Heart left ventricle (tissue), 13 donors: ENCODE data around the gene NIPAL4.
A peak's percentile ranks its signal among the peaks of the same experiment; 100 is the strongest.

Source experiments
- CTCF ChIP-seq, 12 donors: fragments of 200-600 bp; sonication (generic) in 4 of 12; IDR thresholded peaks; one replicate each; pipeline versions ENCODE4 v1.5.0 to v1.8.0; 2018 to 2022; ENCODE audit warnings: antibody characterized with exemption in 12 of 12, mild to moderate bottlenecking in 5 of 12
- POLR2A ChIP-seq, 2 donors: fragments of 450-650 bp; IDR thresholded peaks; one replicate each; pipeline ENCODE4 v1.6.1; 2017; ENCODE audit warnings: antibody characterized with exemption in 2 of 2, mild to moderate bottlenecking in 2 of 2, moderate library complexity in 2 of 2
- donor health status: ischemic (EF 13 %, LVEDD 7.1; RV severe dilation, severe dysfunction).
- donor health status: DM: no; HTN: yes; CAD: no.
- donor health status: DM: no; HTN: no; CAD: no.
- donor health status: ischemic (EF 25% LVEDD 6.9; RV normal size, moderate dysfunction).
- donor health status: ischemic (EF 25% LVEDD 5.7; RV mildly dilated, moderate dysfunction).
- donor health status: ischemic (EF 35%, LVEDD 5.7; RV mildly dilated, moderate dysfunction).
- donor health status: nonischemic (EF 11% LVEDD 7.7; RV severe dilation, severe dysfunction).
- donor health status: DM: yes; HTN: yes; CAD: no.
- donor health status: PGD.
- donor health status: ischemic (EF 29% LVEDD 5.4; RV normal size, mild dysfunction).
- donor health status: nonischemic (EF 23%, LVEDD 6.1; RV moderate dilation, normal function).

GRCh38 chr5:157431544-157432200, 28.3 kb upstream of the NIPAL4 start:
- TF ChIP-seq POLR2A (IDR thresholded peaks at IDR 0.05) (no peak), CTCF (IDR thresholded peaks at IDR 0.05) (peak; percentile 41 to 76 (median 60))
